Activated naive CD4-positive, alpha-beta T cell treated with anti-CD3 and anti-CD28 coated beads, Interleukin-2, amount 50 U/mL, for 72 hours (primary cell): ENCODE data around the gene PES1. TPM values are rescaled to one million over a fixed set of nuclear protein-coding genes. Genes with fewer than 3 reads are reported as not detected.
"Not testable (repeated sequence)": the region's sequence is repeated elsewhere in the genome, so short reads cannot be mapped to it uniquely, and the experiment has no call there.

ENCODE experiments used
- ATAC-seq, 2 donors: fragments of 150-1000 bp; cut with Tn5 transposase; 2 replicates each; pipeline ENCODE4 v1.10.0; 2021; ENCODE audit warnings: mild to moderate bottlenecking in 2 of 2, moderate library complexity in 2 of 2
- DNase-seq, 2 donors: peaks; one replicate each; pipeline ENCODE4 v3.0.0; 2021 to 2022; ENCODE audit warnings: low spot score in 2 of 2
- H3K27ac Mint-ChIP-seq, 2 donors: one replicate each; pipeline ENCODE4 v1.8.0; 2022; ENCODE audit warnings: mild to moderate bottlenecking in 2 of 2, mixed read lengths in 2 of 2
- H3K36me3 Mint-ChIP-seq, 2 donors: one replicate each; pipeline ENCODE4 v1.8.0; 2022; ENCODE audit warnings: mixed read lengths in 2 of 2
- H3K9me3 Mint-ChIP-seq, 2 donors: one replicate each; pipeline ENCODE4 v1.8.0; 2022; ENCODE audit warnings: mixed read lengths in 2 of 2
- total RNA-seq, 2 donors: library from RNA; stranded (reverse); gene quantifications; one replicate each; pipeline ENCODE4 v1.2.3, GENCODE V29; 2022

The PES1 gene
- total RNA-seq, 2 donors from 2014 or later: 22.4 to 113 TPM

- ATAC-seq (no peak), DNase-seq (no peak)
- Mint-ChIP-seq H3K36me3 (no peaks in the 10 kb centered on the region), H3K27ac (no peak overlapping the region), H3K9me3 (no peaks in the 10 kb centered on the region)
Observed at GRCh38 chr22:30596199-30596598, 4.5 kb upstream of the PES1 start.

GRCh38 chr22:30592360-30592713, 627 bp upstream of the PES1 start:
- DNase-seq, H3K27ac Mint-ChIP-seq, ATAC-seq, H3K9me3 Mint-ChIP-seq, H3K36me3 Mint-ChIP-seq: not testable (repeated sequence)

- DNase-seq: no peak
- Mint-ChIP-seq H3K9me3 (no peaks in the 10 kb centered on the region), H3K27ac (no peak overlapping the region), H3K36me3 (peaks cover 6 to 7% of the 10 kb centered on the region in 2 donors)
- no peak for ATAC-seq
Observed at GRCh38 chr22:30591191-30591587, 521 bp downstream of the PES1 start.

- DNase-seq (no peak), ATAC-seq (no peak)
- no peak overlapping the region for H3K27ac Mint-ChIP-seq
- peaks cover 6 to 7% of the 10 kb centered on the region in 2 donors for H3K36me3 Mint-ChIP-seq
- H3K9me3 Mint-ChIP-seq: no peaks in the 10 kb centered on the region
Observed at GRCh38 chr22:30586414-30586813, 5.3 kb downstream of the PES1 start.

GRCh38 chr22:30584441-30584840, 7.3 kb downstream of the PES1 start:
- H3K36me3 Mint-ChIP-seq: peaks cover 12 to 17% of the 10 kb centered on the region in 2 donors
- ATAC-seq (no peak), DNase-seq (no peak)
- no peaks in the 10 kb centered on the region for H3K9me3 Mint-ChIP-seq
- no peak overlapping the region for H3K27ac Mint-ChIP-seq

- no peak for DNase-seq
- Mint-ChIP-seq H3K9me3 (no peaks in the 10 kb centered on the region), H3K36me3 (peaks cover 12 to 25% of the 10 kb centered on the region in 2 donors), H3K27ac (peak overlapping the region in 1 of 2 donors; percentile 55)
- no peak for ATAC-seq
Observed at GRCh38 chr22:30582788-30583545, 8.7 kb downstream of the PES1 start.

GRCh38 chr22:30582051-30582450, 9.7 kb downstream of the PES1 start:
- Mint-ChIP-seq H3K9me3 (no peaks in the 10 kb centered on the region), H3K36me3 (peaks cover 8 to 20% of the 10 kb centered on the region in 2 donors), H3K27ac (peak overlapping the region in 1 of 2 donors; percentile 87)
- no peak for ATAC-seq
- no peak for DNase-seq

- Mint-ChIP-seq H3K27ac (no peak overlapping the region), H3K9me3 (no peaks in the 10 kb centered on the region), H3K36me3 (peaks cover 6 to 18% of the 10 kb centered on the region in 2 donors)
- no peak for DNase-seq
- ATAC-seq: no peak
Observed at GRCh38 chr22:30580896-30581295, 10.8 kb downstream of the PES1 start.

- no peak for ATAC-seq
- H3K9me3 Mint-ChIP-seq: no peaks in the 10 kb centered on the region
- DNase-seq: no peak
- peaks cover 6 to 18% of the 10 kb centered on the region in 2 donors for H3K36me3 Mint-ChIP-seq
- H3K27ac Mint-ChIP-seq: peak overlapping the region in 1 of 2 donors; percentile 44
Observed at GRCh38 chr22:30578481-30578880, 13.2 kb downstream of the PES1 start.

GRCh38 chr22:30575859-30576258, 15.9 kb downstream of the PES1 start:
- H3K36me3 Mint-ChIP-seq: peaks cover 6 to 18% of the 10 kb centered on the region in 2 donors
- H3K9me3 Mint-ChIP-seq: no peaks in the 10 kb centered on the region
- ATAC-seq (no peak), DNase-seq (no peak)
- H3K27ac Mint-ChIP-seq: no peak overlapping the region

GRCh38 chr22:30574997-30575671, 16.6 kb downstream of the PES1 start:
- no peak overlapping the region for H3K27ac Mint-ChIP-seq
- no peak for DNase-seq
- H3K36me3 Mint-ChIP-seq: peaks cover 2 to 13% of the 10 kb centered on the region in 2 donors
- H3K9me3 Mint-ChIP-seq: no peaks in the 10 kb centered on the region
- no peak for ATAC-seq

GRCh38 chr22:30574095-30574981, 17.4 kb downstream of the PES1 start, which contains the start of gene GAL3ST1:
TSS of gene GAL3ST1 (minus strand) at chr22:30574665. CDS start at chr22:30557392, 17,273 bp downstream.
- H3K9me3 Mint-ChIP-seq: no peaks in the 10 kb centered on the region
- H3K36me3 Mint-ChIP-seq: peaks cover 0 to 7% of the 10 kb centered on the region in 2 donors
- DNase-seq: no peak
- ATAC-seq: no peak
- H3K27ac Mint-ChIP-seq: no peak within 1 kb of the TSS

GRCh38 chr22:30573594-30574094, 18.1 kb downstream of the PES1 start:
- Mint-ChIP-seq H3K9me3 (no peaks in the 10 kb centered on the region), H3K27ac (no peak overlapping the region), H3K36me3 (no peaks in the 10 kb centered on the region)
- DNase-seq: no peak
- ATAC-seq: peak in 1 of 2 donors; percentile 19

- no peaks in the 10 kb centered on the region for H3K9me3 Mint-ChIP-seq
- ATAC-seq: peak in 1 of 2 donors; percentile 12
Observed at GRCh38 chr22:30572840-30573593, 18.7 kb downstream of the PES1 start.

GRCh38 chr22:30572210-30572609, 19.5 kb downstream of the PES1 start:
- no peaks in the 10 kb centered on the region for H3K9me3 Mint-ChIP-seq

More at GRCh38 chr22:30572840-30573593, 18.7 kb downstream of the PES1 start:
- Mint-ChIP-seq H3K27ac (peak overlapping the region in 1 of 2 donors; percentile 23), H3K36me3 (no peaks in the 10 kb centered on the region)
- no peak for DNase-seq

GRCh38 chr22:30569674-30570202, 22.0 kb downstream of the PES1 start:
- Mint-ChIP-seq H3K27ac (no peak overlapping the region), H3K9me3 (no peaks in the 10 kb centered on the region), H3K36me3 (no peaks in the 10 kb centered on the region)
- DNase-seq: no peak
- ATAC-seq: no peak

More at GRCh38 chr22:30572210-30572609, 19.5 kb downstream of the PES1 start:
- H3K27ac Mint-ChIP-seq: no peak overlapping the region
- DNase-seq (no peak), ATAC-seq (no peak)
- no peaks in the 10 kb centered on the region for H3K36me3 Mint-ChIP-seq
